Transverse colon (tissue), 4 donors: ENCODE measurements around the gene TAS2R13.

Experiments
- CTCF ChIP-seq, 5 experiments: fragments of 200-600 bp in 3 of 5; fragments of 450-650 bp in 2 of 5; sonication (generic) in 3 of 5; IDR thresholded peaks; 1 replicate in 2 of 5; 2 replicates in 3 of 5; pipeline ENCODE4 v1.5.1; 2016 to 2017; ENCODE audit warnings: antibody characterized with exemption in 5 of 5, inconsistent platforms in 3 of 5, mild to moderate bottlenecking in 2 of 5, moderate library complexity in 1 of 5
- EP300 ChIP-seq: sonication (generic); formaldehyde crosslinking; IDR thresholded peaks from one replicate; pipeline ENCODE4 v1.6.1; 2017; ENCODE audit warnings: antibody characterized with exemption, low read depth
- POLR2A ChIP-seq: fragments of 450-650 bp; IDR thresholded peaks from one replicate; pipeline ENCODE4 v1.6.1; 2016; ENCODE audit warnings: antibody characterized with exemption, mild to moderate bottlenecking, moderate library complexity
- POLR2AphosphoS5 ChIP-seq, 3 donors: sonication (generic); formaldehyde crosslinking; IDR thresholded peaks; one replicate each; pipeline ENCODE4 v1.6.1; 2016; ENCODE audit warnings: antibody characterized with exemption in 3 of 3

- TF ChIP-seq CTCF (IDR thresholded peaks at IDR 0.05) (no peak), POLR2AphosphoS5 (IDR thresholded peaks at IDR 0.05) (no peak), POLR2A (no peak), EP300 (no peak)
Measured at GRCh38 chr12:10867381-10867780, 42.0 kb downstream of the TAS2R13 start.
